Esophagus mucosa (tissue), 1 donor: ENCODE results near the gene NEXMIF. TPM values are rescaled to one million over a fixed set of nuclear protein-coding genes. Genes with fewer than 3 reads are reported as not detected.
A peak's percentile ranks its signal among the peaks of the same experiment; 100 is the strongest.
"Not testable (repeated sequence)": the region's sequence is repeated elsewhere in the genome, so short reads cannot be mapped to it uniquely, and the experiment has no call there.

ENCODE experiments used
- ATAC-seq: fragments of 200-7000 bp; cut with Tn5 transposase; one replicate; pipeline ENCODE4 v1.9.1; 2020
- total RNA-seq: library from RNA; stranded (reverse); gene quantifications from one replicate; pipeline ENCODE4 v1.2.4, GENCODE V29; 2023
- donor health status: DM: yes; HTN: yes; CAD: no.

NEXMIF gene
- total RNA-seq, result 0.08 TPM

GRCh38 chrX:74925225-74926088, at the start of gene NEXMIF:
Gene NEXMIF (minus strand): TSS chrX:74925452.
- ATAC-seq, result peak; percentile 81

GRCh38 chrX:74961962-74962361, 36.7 kb upstream of the NEXMIF start:
- not testable (repeated sequence) for ATAC-seq

GRCh38 chrX:74949717-74950116, 24.5 kb upstream of the NEXMIF start:
- ATAC-seq, result no peak

- no peak for ATAC-seq
Observed at GRCh38 chrX:74940414-74940813, 15.2 kb upstream of the NEXMIF start.

- no peak for ATAC-seq
Observed at GRCh38 chrX:74931214-74931613, 6.0 kb upstream of the NEXMIF start.

- ATAC-seq, result peak; percentile 55
Observed at GRCh38 chrX:74924449-74925224, 615 bp downstream of the NEXMIF start.

GRCh38 chrX:74923942-74924448, 1.3 kb downstream of the NEXMIF start:
- ATAC-seq, result peak; percentile 41

- no peak for ATAC-seq
Observed at GRCh38 chrX:74922922-74923543, 2.2 kb downstream of the NEXMIF start.

- ATAC-seq, result no peak
Observed at GRCh38 chrX:74911494-74911893, 13.8 kb downstream of the NEXMIF start.

- no peak for ATAC-seq
Observed at GRCh38 chrX:74906417-74906816, 18.8 kb downstream of the NEXMIF start.

GRCh38 chrX:74902806-74903205, 22.4 kb downstream of the NEXMIF start:
- ATAC-seq, result no peak

GRCh38 chrX:74892561-74892960, 32.7 kb downstream of the NEXMIF start:
- no peak for ATAC-seq

GRCh38 chrX:74890676-74891430, 34.4 kb downstream of the NEXMIF start:
- ATAC-seq, result no peak

- not testable (repeated sequence) for ATAC-seq
Observed at GRCh38 chrX:74882383-74882782, 42.9 kb downstream of the NEXMIF start.

GRCh38 chrX:74865725-74866124, 59.5 kb downstream of the NEXMIF start:
- no peak for ATAC-seq

GRCh38 chrX:74853255-74853654, 72.0 kb downstream of the NEXMIF start:
- no peak for ATAC-seq

- no peak for ATAC-seq
Observed at GRCh38 chrX:74835566-74835965, 89.7 kb downstream of the NEXMIF start.

- not testable (repeated sequence) for ATAC-seq
Observed at GRCh38 chrX:74819797-74820196, 105.5 kb downstream of the NEXMIF start.

GRCh38 chrX:74814681-74815080, 110.6 kb downstream of the NEXMIF start:
- ATAC-seq, result no peak

GRCh38 chrX:74804574-74804973, 120.7 kb downstream of the NEXMIF start:
- no peak for ATAC-seq

GRCh38 chrX:74800062-74800461, 125.2 kb downstream of the NEXMIF start:
- ATAC-seq, result no peak

- ATAC-seq, result no peak
Observed at GRCh38 chrX:74797338-74797887, 127.8 kb downstream of the NEXMIF start.
